SW 1271 (cell line): ENCODE results near the gene SLC4A5.
"Not testable (repeated sequence)": the region's sequence is repeated elsewhere in the genome, so short reads cannot be mapped to it uniquely, and the experiment has no call there.

Experiments
- DNase-seq, 2 experiments: peaks; one replicate each; lab custom pipeline; 2025; lab: John Stamatoyannopoulos, UW

The SLC4A5 gene

GRCh38 chr2:74367789-74368188 is 24.6 kb upstream of the SLC4A5 start:
- DNase-seq, result no peak

DNA sequence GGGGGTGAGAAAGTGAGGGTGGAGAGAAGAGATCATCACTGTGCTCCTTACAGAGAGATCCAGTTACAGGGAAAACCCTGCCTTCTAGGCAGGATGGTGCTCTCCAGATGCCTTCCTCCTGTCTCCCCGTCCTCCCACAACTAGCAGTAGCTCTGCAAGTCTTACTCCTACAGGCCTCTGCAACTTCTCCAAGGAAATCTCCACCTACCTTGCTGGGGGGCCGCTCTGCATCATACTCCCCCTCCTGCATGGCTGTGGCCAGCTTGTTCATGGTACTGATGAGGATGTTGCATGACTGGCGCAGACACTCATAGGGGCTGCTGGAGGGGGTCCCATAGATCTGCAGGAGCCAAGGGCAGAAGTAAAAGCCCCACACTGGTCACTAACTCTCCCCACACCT is 22.8 kb upstream of the SLC4A5 start:
- no peak for DNase-seq

GRCh38 chr2:74364533-74365505 is 21.6 kb upstream of the SLC4A5 start:
- no peak for DNase-seq

DNA sequence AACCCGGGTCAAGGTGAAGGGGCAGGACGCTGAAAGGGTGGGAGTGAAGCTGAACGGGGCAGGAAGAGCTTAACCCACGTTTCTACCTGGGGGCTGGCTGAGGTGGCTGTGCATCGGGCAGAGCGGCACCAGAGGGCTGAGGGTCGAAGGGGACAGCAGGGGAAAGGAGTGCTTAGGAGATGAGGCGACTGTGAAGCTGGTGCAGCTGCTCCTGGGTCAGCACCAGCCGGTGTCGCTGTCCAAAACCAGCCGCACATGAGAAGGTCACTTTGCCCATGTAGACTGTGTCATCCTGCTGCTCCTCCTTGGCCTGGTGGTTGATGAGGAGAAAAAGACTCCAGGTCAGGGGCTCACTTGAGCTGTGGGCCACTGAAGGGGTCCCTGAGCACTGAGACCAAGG is 18.1 kb upstream of the SLC4A5 start:
- DNase-seq, result no peak

DNA sequence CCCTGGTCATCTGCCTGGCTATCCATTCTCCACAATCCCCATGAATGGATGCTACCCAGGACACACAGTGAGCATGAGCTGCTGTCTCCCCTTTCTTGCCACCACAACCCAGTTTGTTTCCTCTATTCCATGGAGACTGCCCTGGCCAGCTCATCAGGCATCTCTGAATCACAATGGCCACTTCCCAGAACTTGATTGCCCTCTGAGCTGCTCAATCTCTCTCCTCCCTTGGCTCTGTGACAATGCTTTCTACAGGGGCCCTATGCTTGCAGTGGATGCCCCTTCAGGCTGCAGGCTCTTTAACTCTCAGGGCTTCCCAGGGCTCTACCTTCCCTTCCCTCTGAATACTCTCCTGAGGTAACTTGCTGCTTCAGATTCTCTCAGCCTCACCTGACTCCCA is 14.4 kb upstream of the SLC4A5 start:
- DNase-seq, result no peak

GRCh38 chr2:74349889-74350288 is 6.7 kb upstream of the SLC4A5 start:
- no peak for DNase-seq

DNA sequence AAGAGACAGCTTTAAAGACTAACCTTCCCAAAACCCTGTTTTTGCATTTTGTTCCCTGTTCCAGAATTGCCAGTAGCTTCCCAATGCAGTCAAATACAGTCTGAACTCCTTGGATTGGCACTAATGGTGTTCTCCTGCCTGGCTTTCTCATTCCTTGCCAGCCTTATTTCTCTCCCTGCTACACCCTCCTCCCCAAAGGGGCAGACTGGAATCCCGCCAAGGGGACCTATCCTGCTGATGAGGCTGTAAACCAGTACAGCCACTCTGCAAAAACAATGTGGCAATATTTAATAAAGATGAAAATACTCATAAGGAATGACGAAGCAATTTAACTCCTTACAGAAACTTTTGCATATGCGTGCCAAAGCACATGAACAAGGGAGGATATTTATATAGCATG is 4.5 kb upstream of the SLC4A5 start:
- DNase-seq, result no peak

- DNase-seq, result no peak
These were observed 4.1 kb upstream of the SLC4A5 start for GRCh38 chr2:74347303-74347702.

DNA sequence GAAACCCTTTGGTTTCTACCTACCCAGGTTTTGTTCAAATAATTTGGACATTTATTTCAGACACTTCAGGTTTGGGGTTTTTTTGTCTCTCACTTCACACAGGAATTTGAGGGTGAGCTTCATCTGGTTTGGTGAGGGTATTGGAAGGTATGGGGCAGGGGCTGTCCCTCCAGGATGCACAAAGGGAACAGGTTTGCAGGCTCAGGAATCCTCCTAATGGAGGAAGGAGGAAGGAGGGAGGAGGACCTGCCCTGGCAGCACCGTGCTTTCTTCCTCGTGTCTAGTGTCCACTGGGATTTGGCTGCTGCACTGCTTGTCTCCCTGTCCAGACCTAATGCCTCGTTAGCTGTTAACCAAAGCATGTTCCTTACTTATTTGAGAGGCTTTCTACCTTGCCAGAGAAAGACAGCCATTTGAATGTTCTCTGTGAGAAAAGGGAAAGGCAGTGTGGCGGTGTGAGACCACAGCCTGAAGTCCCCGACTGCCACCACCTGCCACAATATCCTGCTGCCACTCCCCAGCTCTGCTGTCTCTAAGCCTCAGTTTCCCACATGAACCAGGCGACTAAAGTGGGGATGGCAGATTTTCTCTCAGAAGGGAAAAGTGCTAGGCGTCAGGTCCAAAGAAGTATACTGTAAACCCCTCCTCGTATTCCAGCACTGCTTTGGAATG is 2.2 kb upstream of the SLC4A5 start:
- no peak for DNase-seq

DNA sequence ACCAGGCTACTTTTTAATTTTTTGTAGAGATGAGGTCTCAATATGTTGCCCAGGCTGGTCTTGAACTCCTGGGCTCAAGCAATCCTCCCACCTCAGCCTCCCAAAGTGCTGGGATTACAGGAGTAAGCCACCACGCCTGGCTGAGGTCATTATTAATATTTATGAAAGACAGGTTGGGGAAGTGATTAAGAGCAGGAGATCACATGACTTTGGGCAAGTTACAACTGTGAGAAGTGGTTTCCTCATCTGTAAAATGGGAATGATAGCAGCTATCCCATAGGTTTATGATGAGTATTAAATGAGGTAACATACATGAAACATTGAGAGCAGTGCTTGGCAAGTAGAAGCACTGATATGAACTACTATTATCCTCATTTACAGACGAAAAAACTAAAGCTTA is 7.0 kb downstream of the SLC4A5 start:
- not testable (repeated sequence) for DNase-seq

DNA sequence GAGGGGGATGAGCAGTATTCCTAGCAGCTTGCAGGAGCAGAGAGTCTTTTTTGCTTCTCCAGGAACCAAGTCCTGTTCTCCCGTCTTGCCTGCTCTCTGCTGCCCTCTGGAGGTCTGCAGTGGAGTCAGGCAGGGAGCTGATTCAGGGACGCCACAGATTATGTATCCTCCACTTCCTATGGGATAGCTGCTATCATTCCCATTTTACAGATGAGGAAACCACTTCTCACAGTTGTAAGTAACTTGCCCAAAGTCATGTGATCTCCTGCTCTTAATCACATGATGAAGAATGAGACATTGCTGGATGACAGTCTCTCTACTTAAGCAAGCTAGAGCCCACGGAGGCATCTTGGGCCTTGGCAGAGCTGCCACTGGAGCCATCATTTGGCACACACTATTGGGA is 8.3 kb downstream of the SLC4A5 start:
- peak; percentile 4 to 43 for DNase-seq

DNA sequence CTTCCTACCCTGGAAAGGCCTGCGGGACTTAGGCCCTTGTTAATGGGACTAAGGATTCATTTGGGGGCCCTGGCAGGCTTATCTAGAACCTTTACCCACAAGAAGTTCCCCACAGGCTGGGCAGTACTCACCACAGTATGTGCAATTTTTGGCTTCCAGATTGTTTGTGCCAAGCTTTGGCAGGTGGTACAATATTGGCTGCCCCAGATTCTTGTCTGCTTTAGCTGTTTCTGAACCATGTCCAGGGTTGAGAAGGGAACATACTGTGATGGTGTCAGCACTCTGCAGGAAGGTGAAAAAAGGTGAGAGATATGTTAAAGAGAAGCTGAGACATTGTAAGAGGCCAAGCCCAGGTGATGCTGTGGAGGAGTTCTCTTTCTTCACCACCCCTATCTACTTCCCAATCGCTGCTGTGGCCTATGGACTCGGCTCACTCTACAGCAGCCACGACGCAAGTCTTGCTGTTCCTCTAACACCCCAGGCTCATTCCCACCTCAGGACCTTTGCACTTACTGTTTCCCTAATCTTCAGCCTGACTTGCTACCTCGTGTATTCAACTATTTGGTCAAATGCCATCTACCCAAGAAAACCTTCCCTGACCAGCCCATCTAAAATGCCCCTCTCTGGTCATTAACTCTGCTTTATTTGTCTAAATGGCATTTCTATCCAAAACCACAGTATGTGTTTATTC is 9.2 kb downstream of the SLC4A5 start:
- no peak for DNase-seq

DNA sequence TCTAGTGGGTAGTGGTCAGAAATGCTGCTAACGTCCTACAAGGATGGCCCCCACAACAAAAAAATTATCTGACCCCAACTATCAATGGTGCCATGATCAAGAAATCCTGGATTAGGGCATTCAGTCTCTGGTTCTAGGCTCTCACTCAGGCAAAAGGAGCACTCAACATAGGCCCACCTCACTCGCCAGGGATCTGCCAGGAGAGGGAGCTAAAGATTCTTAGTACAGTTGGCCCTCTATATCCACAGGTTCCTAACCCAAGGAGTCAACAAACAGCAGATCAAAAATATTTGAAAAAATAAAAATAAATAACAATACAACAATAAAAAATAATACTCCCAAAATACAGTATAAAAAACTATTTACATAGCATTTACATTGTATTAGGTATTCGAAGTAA is 10.0 kb downstream of the SLC4A5 start:
- peak; percentile 6 to 36 for DNase-seq

DNA sequence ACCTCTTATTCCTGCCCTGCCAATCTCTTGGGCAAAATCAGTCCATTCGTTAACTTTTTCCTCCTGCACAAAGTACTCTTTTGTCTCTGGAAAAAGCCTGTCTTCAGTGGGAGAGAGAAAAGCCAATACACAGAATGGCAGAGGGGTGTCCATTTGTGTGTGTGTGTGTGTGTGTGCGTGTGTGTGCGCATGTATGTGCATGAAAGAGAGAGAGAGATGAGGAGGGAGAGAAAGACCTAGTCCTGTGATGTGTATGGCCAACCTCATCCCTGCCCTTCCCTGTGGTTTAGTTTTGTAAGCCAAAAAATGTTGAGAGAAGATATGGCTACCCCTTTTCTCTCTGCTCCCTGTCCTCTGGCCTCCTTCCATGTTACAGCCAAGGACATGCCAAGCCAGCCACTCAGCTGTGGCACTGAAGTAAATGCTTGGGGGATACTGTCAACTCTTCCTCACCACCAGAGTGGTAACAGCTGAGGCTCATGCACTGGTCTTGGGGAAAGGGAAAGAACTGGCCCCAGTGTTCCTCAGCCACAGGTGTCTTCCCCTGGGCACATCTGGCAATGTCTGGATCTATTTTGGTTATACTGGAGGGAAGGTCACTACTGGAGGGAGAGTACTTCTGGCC is 10.6 kb downstream of the SLC4A5 start:
- no peak for DNase-seq

GRCh38 chr2:74328573-74328972 is 14.6 kb downstream of the SLC4A5 start:
- DNase-seq, result no peak

- DNase-seq, result no peak
These were observed 15.1 kb downstream of the SLC4A5 start for GRCh38 chr2:74328074-74328473.

GRCh38 chr2:74327627-74328026 is 15.6 kb downstream of the SLC4A5 start:
- DNase-seq, result no peak

- DNase-seq, result no peak
These were observed 16.0 kb downstream of the SLC4A5 start for GRCh38 chr2:74327199-74327598.

DNA sequence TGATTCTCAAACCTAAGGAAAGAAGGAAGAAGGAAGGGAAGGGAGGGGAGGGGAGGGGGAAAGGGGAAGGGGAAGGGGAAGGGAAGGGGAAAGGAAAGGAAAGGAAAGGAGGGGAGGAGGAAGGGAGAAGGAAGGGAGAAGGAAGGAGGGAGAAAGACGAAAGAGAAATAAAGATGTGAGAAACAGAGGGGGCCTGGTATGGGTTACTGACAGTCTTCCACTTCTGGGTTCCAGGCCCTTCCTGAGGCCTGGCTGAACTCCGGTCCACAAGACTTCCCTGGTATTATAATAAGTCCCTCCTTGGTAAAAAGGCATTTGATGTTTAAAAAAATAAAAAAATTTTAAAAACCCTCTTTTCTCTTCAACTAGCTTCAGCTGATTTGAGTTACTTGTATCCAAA is 17.4 kb downstream of the SLC4A5 start:
- DNase-seq, result no peak

DNA sequence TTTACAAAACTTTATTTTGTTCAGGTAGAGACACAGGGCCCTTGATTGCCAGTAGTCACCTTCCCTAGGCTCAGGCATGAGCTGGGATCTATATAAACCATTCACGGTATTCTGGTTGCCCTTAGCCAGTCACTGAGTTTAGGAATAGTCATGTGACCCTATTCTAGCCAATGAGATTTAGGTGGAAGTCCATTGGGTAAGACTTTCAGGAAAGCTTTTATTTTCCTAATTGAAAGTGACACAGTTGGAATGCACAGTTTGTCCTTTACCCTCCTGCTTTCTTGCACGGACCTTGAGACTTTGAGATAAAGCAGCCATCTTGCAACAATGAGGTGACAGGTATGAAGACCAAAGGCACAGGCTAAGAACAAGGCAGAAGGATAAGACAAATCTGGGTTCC is 21.5 kb downstream of the SLC4A5 start:
- DNase-seq, result no peak

- DNase-seq, result no peak
These were observed 25.5 kb downstream of the SLC4A5 start for GRCh38 chr2:74317701-74318100.

DNA sequence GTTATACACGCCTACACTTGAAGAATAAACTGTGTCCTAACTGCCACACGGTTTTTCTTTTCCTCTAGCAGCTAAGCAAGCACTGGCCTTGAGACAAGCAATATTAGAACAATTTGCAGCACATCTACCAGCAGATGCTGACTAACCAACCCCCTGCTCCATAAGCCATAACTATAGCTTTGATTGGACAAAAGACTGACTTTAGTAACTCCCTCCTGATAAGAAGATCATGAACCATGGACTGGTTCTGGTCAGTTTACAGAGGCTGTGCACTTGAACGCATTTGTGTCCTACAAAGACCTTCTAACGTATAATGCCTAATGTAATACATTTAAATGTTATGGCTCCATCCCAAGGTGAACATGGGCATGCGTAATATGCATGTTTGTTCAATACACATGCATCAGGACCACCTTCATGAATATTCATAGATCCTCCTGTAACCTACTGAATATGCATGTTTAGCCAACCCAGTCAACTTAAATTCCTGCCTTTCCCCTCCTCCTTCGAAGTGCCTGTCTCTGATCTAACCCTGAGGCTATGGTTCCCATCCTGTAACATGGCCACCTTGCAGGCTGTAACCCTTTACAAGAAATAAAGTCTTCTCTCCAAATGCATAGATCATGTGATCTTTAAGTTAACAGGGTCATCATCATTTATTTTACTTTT is 26.5 kb downstream of the SLC4A5 start:
- DNase-seq, result no peak
